OCI-LY3 (cell line): Measurements from ENCODE around the gene SLC35F3.

Experiments used
- CTCF ChIP-seq: fragments of 200-600, 300-600 bp; sonication (generic); IDR thresholded peaks from 2 replicates; pipeline ENCODE4 v1.5.1; 2014; ENCODE audit warnings: antibody characterized with exemption, low read length, low read depth
- EZH2phosphoT487 ChIP-seq: fragments of 200-600 bp; shearing (Covaris generic); IDR thresholded peaks from 2 replicates; pipeline ENCODE4 v1.6.1; 2018; ENCODE audit warnings: antibody characterized with exemption, mixed run types, low read depth

- TF ChIP-seq CTCF, result no peak
- TF ChIP-seq EZH2phosphoT487, result no peak
These were observed 318.2 kb downstream of the SLC35F3 start for GRCh38 chr1:234222561-234223280.
